ENCODE results near the gene IFT80.
"Not testable (repeated sequence)": the region's sequence is repeated elsewhere in the genome, so short reads cannot be mapped to it uniquely, and the experiment has no call there.

DNA sequence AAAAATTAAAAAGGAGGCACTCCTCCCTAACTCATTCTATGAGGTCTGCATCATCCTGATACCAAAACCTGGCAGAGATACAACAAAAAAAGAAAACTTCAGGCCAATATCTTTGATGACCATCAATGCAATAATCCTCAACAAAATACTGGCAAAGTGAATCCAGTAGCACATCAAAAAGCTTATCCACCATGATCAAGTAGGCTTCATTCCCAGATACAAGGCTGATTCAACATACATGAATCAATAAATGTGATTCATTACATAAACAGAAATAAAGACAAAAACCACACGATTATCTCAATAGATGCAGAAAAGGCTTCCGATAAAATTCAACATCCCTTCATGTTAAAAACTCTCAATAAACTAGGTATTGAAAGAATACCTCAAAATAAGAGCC lies 72.7 kb downstream of the IFT80 start:
- TF ChIP-seq POLR2A, POLR2AphosphoS5 (IDR thresholded peaks at IDR 0.05; ENCODE audit: low read depth, low read length): not testable (repeated sequence)

Measured in GM12892 (cell line).